ENCODE results near the gene ABHD5.

GRCh38 chr3:43774799-43775198, 84.1 kb downstream of the ABHD5 start:
- no peak for TF ChIP-seq CTCF (IDR thresholded peaks at IDR 0.05)
- no peak for TF ChIP-seq POLR2A (IDR thresholded peaks at IDR 0.05)

Data from Peyer's patch (tissue), 4 donors.